ENCODE results near the gene ZNF524. TPM values are rescaled to one million over a fixed set of nuclear protein-coding genes. Genes with fewer than 3 reads are reported as not detected.

Gene ZNF524
- total and polyA plus RNA-seq, 9 of the 15 experiments (the other 6 are each of a cell fraction or from before 2014, with no cell fraction given): 0.08 to 15.6 (median 2.9) TPM

GRCh38 chr19:55638864-55639359 is 38.8 kb downstream of the ZNF524 start (continued):
- TF ChIP-seq ZBTB33 (CRISPR knock-in tag; IDR thresholded peaks at IDR 0.05) (peak; percentile 70; the same call in 1 of the 2 replicates), HCFC1 (IDR thresholded peaks at IDR 0.05; ENCODE audit: low read depth, low read length) (peak; percentile 57), TFAP4 (CRISPR knock-in tag; IDR thresholded peaks at IDR 0.05; ENCODE audit: borderline replicate concordance) (peak; percentile 18; the same call in 1 of the 2 replicates), HDAC3 (IDR thresholded peaks at IDR 0.05; ENCODE audit: borderline replicate concordance, partially characterized antibody) (no peak), MBD2 (IDR thresholded peaks at IDR 0.05; ENCODE audit: borderline replicate concordance, low read depth) (no peak), ZNF143 (CRISPR knock-in tag; IDR thresholded peaks at IDR 0.05) (no peak), NR1H2 (CRISPR knock-in tag; IDR thresholded peaks at IDR 0.05) (no peak)
